Embryonic facial prominence (tissue), 1 donor: Measurements from ENCODE around the gene IL23A.
"Not testable (repeated sequence)": the region's sequence is repeated elsewhere in the genome, so short reads cannot be mapped to it uniquely, and the experiment has no call there.

Experiments
- DNase-seq: peaks from one replicate; pipeline ENCODE4 v3.0.0-alpha.2; 2016; ENCODE audit errors: extremely low spot score

Gene IL23A, protein sequence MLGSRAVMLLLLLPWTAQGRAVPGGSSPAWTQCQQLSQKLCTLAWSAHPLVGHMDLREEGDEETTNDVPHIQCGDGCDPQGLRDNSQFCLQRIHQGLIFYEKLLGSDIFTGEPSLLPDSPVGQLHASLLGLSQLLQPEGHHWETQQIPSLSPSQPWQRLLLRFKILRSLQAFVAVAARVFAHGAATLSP

DNA sequence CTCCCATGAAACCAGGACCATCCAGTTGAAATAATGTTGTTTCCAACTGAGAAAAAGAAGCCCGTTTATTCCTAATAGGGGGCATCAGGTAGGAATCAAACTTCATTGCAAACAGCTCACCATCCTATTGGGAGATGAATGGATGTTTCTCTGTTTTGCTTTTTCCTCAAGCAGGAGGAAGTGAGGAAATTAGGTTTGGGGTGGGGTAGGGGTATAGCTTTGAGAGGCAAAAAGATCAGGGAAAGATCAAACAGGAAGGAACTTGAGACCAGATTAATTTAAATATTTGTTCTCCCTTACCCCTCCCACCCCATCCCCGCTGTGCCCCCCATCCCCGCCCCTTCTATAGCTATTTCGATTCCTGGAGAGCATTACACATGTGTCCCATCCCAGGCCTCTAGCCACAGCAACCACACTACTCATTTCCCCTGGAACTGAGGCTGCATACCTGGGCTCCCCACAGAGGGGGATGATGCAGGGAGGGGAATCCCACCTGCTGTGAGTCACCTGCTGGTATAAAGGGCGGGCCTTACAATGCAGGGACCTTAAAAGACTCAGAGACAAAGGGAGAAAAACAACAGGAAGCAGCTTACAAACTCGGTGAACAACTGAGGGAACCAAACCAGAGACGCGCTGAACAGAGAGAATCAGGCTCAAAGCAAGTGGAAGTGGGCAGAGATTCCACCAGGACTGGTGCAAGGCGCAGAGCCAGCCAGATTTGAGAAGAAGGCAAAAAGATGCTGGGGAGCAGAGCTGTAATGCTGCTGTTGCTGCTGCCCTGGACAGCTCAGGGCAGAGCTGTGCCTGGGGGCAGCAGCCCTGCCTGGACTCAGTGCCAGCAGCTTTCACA lies at the start of gene IL23A:
Gene IL23A, plus strand, starts transcription at position 577 of the 850 bp plus-strand sequence. Its CDS starts 161 bp downstream, at position 738.
- DNase-seq, result no peak

GRCh38 chr12:56293795-56294194 lies 44.9 kb upstream of the IL23A start:
- DNase-seq, result no peak

- no peak for DNase-seq
Observed at GRCh38 chr12:56296295-56296694, 42.4 kb upstream of the IL23A start.

GRCh38 chr12:56297400-56297799 lies 41.3 kb upstream of the IL23A start:
- DNase-seq, result no peak

- no peak for DNase-seq
Observed at GRCh38 chr12:56298828-56299227, 39.9 kb upstream of the IL23A start.

GRCh38 chr12:56299308-56299852 lies 39.3 kb upstream of the IL23A start:
- DNase-seq, result no peak

- peak; percentile 95 for DNase-seq
Observed at GRCh38 chr12:56299853-56300643, 38.6 kb upstream of the IL23A start, which contains the start of gene CS. Gene CS (minus strand): TSS chr12:56300330. CDS start chr12:56300201, 129 bp downstream.

GRCh38 chr12:56300644-56301464 lies 37.8 kb upstream of the IL23A start:
- no peak for DNase-seq

DNA sequence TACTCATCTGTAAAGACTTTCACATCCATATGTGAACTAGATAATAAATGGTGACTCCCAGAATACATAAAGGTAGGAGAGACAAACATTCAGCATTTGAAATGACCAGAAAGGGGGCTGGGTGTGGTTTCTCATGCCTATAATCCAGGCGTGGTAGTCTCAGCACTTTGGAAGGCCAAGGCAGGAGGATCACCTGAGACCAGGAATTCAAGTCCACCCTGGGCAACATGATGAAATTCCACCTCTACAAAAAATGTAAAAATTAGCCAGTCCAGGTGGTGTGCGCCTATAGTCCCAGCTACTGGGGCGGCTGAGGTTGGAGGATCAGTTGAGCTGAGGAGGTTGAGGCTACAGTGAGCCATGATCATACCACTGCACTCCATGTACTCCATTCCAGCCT lies 34.4 kb upstream of the IL23A start:
- no peak for DNase-seq

GRCh38 chr12:56304872-56305590 lies 33.7 kb upstream of the IL23A start:
- DNase-seq, result no peak

GRCh38 chr12:56307221-56307965 lies 31.3 kb upstream of the IL23A start:
- no peak for DNase-seq

DNA sequence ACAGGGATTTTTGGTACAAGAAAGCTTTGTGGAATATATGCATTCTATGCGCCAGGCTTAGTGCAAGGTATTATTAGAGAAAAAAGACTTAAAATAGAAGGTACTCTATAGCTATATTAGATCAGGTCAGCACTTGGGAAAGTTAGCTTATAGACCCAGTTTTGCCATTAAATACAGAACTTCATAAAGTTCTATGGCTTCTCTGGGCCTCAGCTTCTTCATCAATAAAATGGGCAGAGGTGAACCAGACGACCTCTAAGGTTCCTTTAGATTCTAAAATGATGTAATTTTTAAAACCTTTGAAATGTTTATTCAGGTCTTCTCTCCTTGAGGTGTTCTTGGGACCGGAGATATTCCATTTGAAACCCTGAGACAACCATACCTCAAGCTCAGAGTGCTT lies 30.0 kb upstream of the IL23A start:
- no peak for DNase-seq

GRCh38 chr12:56311003-56311402 lies 27.7 kb upstream of the IL23A start:
- no peak for DNase-seq

DNA sequence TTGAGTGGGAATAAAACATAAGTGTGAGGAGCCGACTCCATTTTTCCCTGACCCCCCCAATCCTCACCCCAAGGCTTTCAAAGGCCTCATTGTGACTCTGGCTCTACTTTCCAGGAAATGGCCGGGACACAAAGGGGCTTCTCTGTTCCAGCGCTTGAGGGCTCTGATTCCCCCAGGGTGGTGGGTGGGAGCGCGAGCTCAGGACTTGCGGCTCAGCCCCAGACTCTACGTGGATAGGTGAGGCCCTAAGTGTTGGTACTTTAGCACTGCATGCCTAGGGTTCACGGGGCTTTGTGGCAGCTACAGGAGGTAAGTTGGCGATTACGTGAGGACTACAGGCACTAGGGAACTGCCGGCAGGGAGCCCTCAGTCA lies 23.4 kb upstream of the IL23A start:
- DNase-seq, result no peak

GRCh38 chr12:56315622-56316473 lies 22.8 kb upstream of the IL23A start, which contains the start of gene CNPY2:
Gene CNPY2 (minus strand): TSS chr12:56315988. CDS start chr12:56315217, 771 bp downstream.
- DNase-seq, result peak; percentile 89

DNA sequence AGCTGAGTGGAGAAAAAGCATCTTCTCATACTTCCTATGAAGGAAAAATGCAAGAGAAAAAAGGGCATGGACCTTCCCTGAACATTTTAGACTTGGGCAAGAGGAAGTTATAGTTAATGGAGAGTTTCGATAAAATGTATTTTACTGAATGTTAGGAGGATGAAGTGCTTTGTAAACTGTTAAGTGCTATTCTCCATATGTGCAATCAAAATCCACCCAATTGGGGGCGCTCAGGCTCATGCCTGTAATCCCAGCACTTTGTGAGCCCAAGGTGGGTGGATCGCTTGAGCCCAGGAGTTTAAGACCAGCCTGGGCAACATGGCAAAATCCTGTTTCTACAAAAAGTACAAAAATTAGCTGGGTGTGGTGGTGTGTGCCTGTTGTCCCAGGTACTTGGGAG lies 21.0 kb upstream of the IL23A start:
- no peak for DNase-seq

DNA sequence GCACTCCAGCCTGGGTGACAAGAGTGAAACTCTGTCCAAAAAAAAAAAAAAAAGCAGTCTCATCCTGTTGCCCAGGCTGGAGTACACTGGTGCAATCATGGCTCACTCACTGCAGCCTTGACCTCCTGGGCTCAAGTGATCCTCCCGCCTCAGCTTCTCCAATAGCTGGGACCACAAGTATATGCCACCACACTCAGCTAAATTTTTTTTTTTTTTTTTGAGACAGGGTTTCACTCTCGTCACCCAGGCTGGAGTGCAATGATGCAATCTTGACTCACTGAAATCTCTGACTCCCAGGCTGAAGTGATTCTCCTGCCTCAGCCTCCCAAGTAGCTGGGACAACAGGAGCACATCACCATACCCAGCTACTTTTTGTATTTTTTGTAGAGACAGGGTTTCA lies 17.7 kb upstream of the IL23A start:
- no peak for DNase-seq

DNA sequence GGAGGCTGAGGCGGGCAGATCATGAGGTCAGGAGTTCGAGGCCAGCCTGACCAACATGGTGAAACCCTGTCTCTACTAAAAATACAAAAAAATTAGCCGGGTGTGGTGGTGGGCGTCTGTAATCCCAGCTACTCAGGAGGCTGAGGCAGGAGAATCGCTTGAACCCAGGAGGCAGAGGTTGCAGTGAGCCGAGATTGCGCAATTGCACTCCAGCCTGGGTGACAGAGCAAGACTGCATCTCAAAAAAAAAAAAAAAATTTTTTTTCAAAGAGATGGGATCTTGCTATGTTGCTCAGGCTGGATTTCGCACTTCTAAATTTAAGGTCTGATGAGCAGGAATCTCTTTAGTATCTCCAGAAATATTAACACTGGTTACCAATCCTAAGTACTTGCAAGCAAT lies 17.1 kb upstream of the IL23A start:
- not testable (repeated sequence) for DNase-seq

GRCh38 chr12:56324206-56324605 lies 14.5 kb upstream of the IL23A start:
- DNase-seq, result no peak
